CD4-positive, alpha-beta T cell treated with Interleukin-4 for 4 hours (primary cell): ENCODE measurements around the gene UBE2E1.
"Not testable (repeated sequence)": the region's sequence is repeated elsewhere in the genome, so short reads cannot be mapped to it uniquely, and the experiment has no call there.

ENCODE experiments used
- DNase-seq: peaks from one replicate; pipeline ENCODE4 v3.0.0-alpha.2; 2020

The UBE2E1 gene

GRCh38 chr3:23822559-23822958 is 16.8 kb downstream of the UBE2E1 start:
- DNase-seq: no peak

GRCh38 chr3:23823620-23824019 is 17.9 kb downstream of the UBE2E1 start:
- DNase-seq: no peak

GRCh38 chr3:23824699-23825444 is 19.1 kb downstream of the UBE2E1 start:
- DNase-seq: no peak

- DNase-seq: no peak
Observed at GRCh38 chr3:23825802-23826201, 20.0 kb downstream of the UBE2E1 start.

- no peak for DNase-seq
Observed at GRCh38 chr3:23826382-23827064, 20.8 kb downstream of the UBE2E1 start.

GRCh38 chr3:23829242-23829934 is 23.6 kb downstream of the UBE2E1 start:
- DNase-seq: no peak

GRCh38 chr3:23830869-23831484 is 25.2 kb downstream of the UBE2E1 start:
- no peak for DNase-seq

- DNase-seq: no peak
Observed at GRCh38 chr3:23831517-23832394, 26.0 kb downstream of the UBE2E1 start.

- DNase-seq: no peak
Observed at GRCh38 chr3:23832523-23832922, 26.8 kb downstream of the UBE2E1 start.

- DNase-seq: no peak
Observed at GRCh38 chr3:23834082-23834870, 28.5 kb downstream of the UBE2E1 start.

- no peak for DNase-seq
Observed at GRCh38 chr3:23835087-23835486, 29.3 kb downstream of the UBE2E1 start.

- no peak for DNase-seq
Observed at GRCh38 chr3:23835802-23836201, 30.0 kb downstream of the UBE2E1 start.

- no peak for DNase-seq
Observed at GRCh38 chr3:23836536-23837230, 30.9 kb downstream of the UBE2E1 start.

GRCh38 chr3:23837286-23837685 is 31.5 kb downstream of the UBE2E1 start:
- no peak for DNase-seq

- DNase-seq: no peak
Observed at GRCh38 chr3:23837691-23838090, 31.9 kb downstream of the UBE2E1 start.

GRCh38 chr3:23840521-23840920 is 34.8 kb downstream of the UBE2E1 start:
- DNase-seq: no peak

GRCh38 chr3:23843869-23844268 is 38.1 kb downstream of the UBE2E1 start:
- no peak for DNase-seq

GRCh38 chr3:23845326-23846216 is 39.8 kb downstream of the UBE2E1 start:
- no peak for DNase-seq

GRCh38 chr3:23849462-23849861 is 43.7 kb downstream of the UBE2E1 start:
- not testable (repeated sequence) for DNase-seq

GRCh38 chr3:23856286-23856685 is 50.5 kb downstream of the UBE2E1 start:
- DNase-seq: no peak
